ENCODE measurements around the gene DNAH9.

Gene DNAH9

GRCh38 chr17:11598274-11599221 lies at the start of gene DNAH9:
Gene DNAH9 (plus strand): TSS chr17:11598470. CDS start chr17:11598499, 29 bp downstream.
- no peak for FAIRE-seq

GRCh38 chr17:11550431-11550830 lies 47.8 kb upstream of the DNAH9 start:
- no peak for FAIRE-seq

- FAIRE-seq = no peak
Measured at GRCh38 chr17:11551442-11551841, 46.8 kb upstream of the DNAH9 start.

GRCh38 chr17:11553135-11553534 lies 45.1 kb upstream of the DNAH9 start:
- FAIRE-seq = no peak

GRCh38 chr17:11554042-11554441 lies 44.2 kb upstream of the DNAH9 start:
- FAIRE-seq = no peak

- FAIRE-seq = no peak
Measured at GRCh38 chr17:11554542-11554941, 43.7 kb upstream of the DNAH9 start.

- no peak for FAIRE-seq
Measured at GRCh38 chr17:11555530-11555929, 42.7 kb upstream of the DNAH9 start.

- FAIRE-seq = no peak
Measured at GRCh38 chr17:11557727-11558452, 40.4 kb upstream of the DNAH9 start.

GRCh38 chr17:11558681-11559234 lies 39.5 kb upstream of the DNAH9 start:
- no peak for FAIRE-seq

GRCh38 chr17:11559601-11560000 lies 38.7 kb upstream of the DNAH9 start:
- FAIRE-seq = no peak

GRCh38 chr17:11561281-11561680 lies 37.0 kb upstream of the DNAH9 start:
- no peak for FAIRE-seq

GRCh38 chr17:11561702-11562101 lies 36.6 kb upstream of the DNAH9 start:
- FAIRE-seq = no peak

GRCh38 chr17:11564589-11565380 lies 33.5 kb upstream of the DNAH9 start:
- FAIRE-seq = no peak

GRCh38 chr17:11565591-11565990 lies 32.7 kb upstream of the DNAH9 start:
- no peak for FAIRE-seq

GRCh38 chr17:11578998-11579397 lies 19.3 kb upstream of the DNAH9 start:
- no peak for FAIRE-seq

GRCh38 chr17:11580677-11581076 lies 17.6 kb upstream of the DNAH9 start:
- no peak for FAIRE-seq

GRCh38 chr17:11582217-11582616 lies 16.1 kb upstream of the DNAH9 start:
- no peak for FAIRE-seq

GRCh38 chr17:11583306-11583992 lies 14.8 kb upstream of the DNAH9 start:
- FAIRE-seq = no peak

GRCh38 chr17:11589716-11590115 lies 8.6 kb upstream of the DNAH9 start:
- no peak for FAIRE-seq

GRCh38 chr17:11601661-11602060 lies 3.4 kb downstream of the DNAH9 start:
- FAIRE-seq = no peak

GRCh38 chr17:11608396-11608795 lies 10.1 kb downstream of the DNAH9 start:
- FAIRE-seq = no peak

GRCh38 chr17:11610999-11611566 lies 12.8 kb downstream of the DNAH9 start:
- no peak for FAIRE-seq

All from G401.6 (cell line).